HG03060 (cell line): ENCODE data around the gene KLHL42.

Experiments used
- ATAC-seq: cut with Tn5 transposase; IDR thresholded peaks from one replicate; pipeline ENCODE4 v1.9.1; 2021; ENCODE audit warnings: low read depth, moderate number of reproducible peaks; ENCODE audit not compliant: unreplicated experiment

KLHL42 gene

GRCh38 chr12:27780612-27781408, 777 bp downstream of the KLHL42 start:
- ATAC-seq, result peak; percentile 20

GRCh38 chr12:27781680-27782079, 1.6 kb downstream of the KLHL42 start:
- no peak for ATAC-seq

DNA sequence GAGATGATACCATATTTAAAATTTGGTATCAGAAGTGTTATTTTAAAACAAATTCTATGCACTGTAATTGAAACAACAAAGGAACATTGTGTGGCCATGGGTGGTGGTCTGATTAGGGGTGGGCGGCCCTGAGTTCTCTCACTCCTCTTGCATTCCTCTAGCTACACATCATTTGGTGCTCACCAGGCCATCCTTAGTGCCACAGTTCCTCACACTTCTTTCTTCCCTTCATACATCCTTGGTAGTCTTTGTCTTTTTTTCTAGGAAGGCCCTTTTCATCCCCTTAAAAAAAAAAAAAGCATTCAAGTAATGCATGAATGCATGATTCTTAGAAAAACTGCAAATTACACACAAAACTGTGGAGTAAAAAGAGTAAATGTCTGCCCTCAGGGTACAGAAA, 2.4 kb downstream of the KLHL42 start:
- no peak for ATAC-seq

DNA sequence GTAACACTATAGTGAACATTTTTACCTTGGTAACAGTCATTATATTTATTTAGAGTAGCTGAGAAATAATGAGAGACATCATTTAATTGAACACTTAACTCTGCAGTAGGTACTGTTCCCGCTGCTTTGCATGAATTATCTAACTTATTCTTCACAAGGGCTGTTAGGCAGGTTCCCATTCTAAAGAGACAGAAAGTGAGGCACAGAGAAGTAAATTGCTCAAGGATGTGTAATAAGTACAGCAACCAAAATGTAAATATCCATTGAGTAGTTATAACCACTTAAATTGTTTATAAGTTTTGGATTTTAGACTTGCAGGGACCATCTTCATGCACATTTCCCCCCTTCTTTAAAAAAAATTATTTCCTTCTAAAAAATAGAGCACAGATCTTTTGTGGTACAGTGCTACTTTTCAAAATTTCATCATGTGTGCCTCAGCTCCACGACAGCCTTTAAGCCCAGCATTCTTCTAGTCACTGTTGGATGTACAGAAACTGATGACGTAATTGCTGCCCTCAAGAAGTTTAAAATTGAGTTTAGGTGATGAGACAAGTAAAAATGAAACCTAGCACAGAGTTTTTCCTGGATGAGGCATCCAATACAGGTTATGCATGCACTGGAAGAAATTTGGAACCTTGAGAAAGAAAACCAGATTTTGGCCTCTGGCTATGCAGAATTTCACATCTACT, 6.0 kb downstream of the KLHL42 start:
- no peak for ATAC-seq

- no peak for ATAC-seq
These were observed 7.5 kb downstream of the KLHL42 start for GRCh38 chr12:27787559-27787958.

- no peak for ATAC-seq
These were observed 10.1 kb downstream of the KLHL42 start for GRCh38 chr12:27790179-27790578.

GRCh38 chr12:27794818-27795584, 15.0 kb downstream of the KLHL42 start:
- ATAC-seq, result no peak

DNA sequence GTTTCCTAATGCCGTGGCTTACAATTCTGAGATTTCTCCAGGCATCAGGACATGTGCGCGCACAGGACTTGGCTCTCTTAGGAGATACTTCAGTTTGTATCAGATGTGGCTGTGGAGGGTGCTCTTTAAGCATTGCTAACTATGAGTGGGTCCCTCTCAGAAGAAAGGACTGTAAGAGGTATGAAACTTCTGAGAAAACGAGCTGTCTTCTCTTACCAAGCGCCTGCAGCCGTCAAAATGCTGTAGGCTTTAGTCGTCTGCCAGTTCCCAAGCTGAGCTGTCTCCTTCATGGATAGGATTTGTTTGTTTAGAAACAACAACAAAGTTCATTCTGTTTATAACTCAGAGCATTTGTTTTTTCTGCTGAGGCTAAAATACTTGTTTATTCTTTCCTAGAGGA, 16.1 kb downstream of the KLHL42 start:
- ATAC-seq, result no peak

- ATAC-seq, result no peak
These were observed 17.4 kb downstream of the KLHL42 start for GRCh38 chr12:27797301-27798025.

DNA sequence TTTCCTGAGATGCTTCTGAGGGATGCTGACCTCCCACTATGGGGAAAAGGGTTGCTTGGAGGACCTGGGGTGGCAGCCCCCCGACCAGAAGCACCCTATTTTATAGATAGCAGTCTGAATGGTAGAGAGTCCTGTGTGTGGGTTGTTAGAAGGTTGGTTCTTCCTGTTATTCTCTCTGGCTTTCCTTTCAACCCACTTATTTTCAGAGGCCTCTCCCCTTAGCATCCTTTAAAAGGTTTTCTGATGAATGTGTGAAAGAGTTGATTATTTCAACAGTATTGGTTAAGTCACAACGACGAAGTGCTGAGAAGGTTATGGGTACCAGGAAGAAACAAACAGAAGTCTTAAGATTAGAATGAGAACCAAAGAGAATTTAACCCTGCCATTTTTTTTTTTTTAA, 20.8 kb downstream of the KLHL42 start:
- no peak for ATAC-seq

- ATAC-seq, result no peak
These were observed 21.6 kb downstream of the KLHL42 start for GRCh38 chr12:27801630-27802029.

GRCh38 chr12:27802511-27802910, 22.5 kb downstream of the KLHL42 start:
- ATAC-seq, result no peak

- ATAC-seq, result no peak
These were observed 22.9 kb downstream of the KLHL42 start for GRCh38 chr12:27802936-27803335.

- no peak for ATAC-seq
These were observed 25.2 kb downstream of the KLHL42 start for GRCh38 chr12:27805238-27805637.

DNA sequence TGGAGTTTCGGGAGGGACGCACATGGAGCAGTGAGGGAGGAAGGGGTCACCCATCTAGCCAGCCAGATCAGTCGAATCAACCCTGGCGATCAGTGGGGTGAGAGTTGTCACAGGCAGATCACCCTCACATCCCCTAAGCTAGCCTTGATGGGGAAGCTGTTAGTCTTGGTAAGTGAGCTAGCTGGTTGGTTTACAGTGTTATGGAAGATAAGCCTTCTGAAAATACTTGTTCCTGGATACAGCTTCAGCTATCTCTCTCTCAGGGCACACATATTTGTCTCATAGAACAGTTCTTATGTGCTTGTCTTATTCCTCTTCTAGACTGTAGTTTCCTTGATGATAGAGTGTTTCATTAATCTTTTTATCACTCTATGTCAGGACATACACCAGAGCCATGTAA, 26.2 kb downstream of the KLHL42 start:
- no peak for ATAC-seq

DNA sequence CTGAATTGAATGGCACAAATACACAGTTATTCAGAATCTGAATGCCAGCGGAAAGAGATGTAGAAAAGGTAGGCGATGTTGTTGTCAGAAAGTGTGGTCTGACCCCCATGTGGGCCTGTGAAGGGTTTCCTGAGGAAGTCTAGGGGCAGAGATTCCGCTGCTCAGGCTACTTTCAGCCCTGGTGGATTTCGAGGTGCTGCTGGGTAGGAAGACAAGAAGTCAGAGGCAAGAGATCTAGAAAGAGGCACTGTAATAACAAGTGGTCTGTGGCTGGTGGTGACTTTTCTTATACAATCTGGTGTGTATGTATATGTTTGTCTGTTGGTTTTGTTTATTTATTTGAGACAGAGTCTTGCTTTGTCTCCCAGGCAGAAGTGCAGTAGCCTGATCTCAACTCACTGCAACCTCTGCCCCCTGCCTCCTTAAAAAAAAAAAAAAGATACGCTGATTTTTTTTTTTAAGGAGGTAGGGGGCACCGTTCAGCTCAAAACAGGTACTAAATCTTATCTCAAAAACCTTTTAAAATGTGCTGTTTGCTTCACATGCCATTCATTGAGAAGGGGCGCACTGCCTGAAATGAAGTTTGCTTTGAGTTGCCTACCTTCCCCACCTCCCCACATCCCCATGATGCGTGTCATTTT, 27.1 kb downstream of the KLHL42 start:
- ATAC-seq, result no peak

- no peak for ATAC-seq
These were observed 28.8 kb downstream of the KLHL42 start for GRCh38 chr12:27808841-27809240.

DNA sequence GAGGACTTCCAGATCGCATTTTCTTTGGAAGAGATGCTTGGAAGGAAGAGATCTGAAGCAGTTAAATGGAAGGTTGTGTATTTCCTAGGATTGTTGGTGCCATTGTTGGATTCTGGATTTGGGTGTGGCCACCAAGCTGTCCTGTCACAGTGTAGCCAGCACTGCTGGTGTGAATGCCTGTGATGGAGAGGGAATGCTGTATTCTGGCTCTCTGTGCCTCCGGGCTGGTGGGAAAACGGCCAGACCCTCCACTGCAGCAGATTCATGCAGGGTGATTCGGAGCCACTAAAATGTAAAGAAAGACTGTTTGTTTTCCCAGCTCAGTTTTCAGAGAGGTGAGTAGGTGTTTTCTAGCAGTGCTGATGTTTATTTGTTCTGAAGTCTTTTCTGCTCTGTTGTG, 30.7 kb downstream of the KLHL42 start:
- ATAC-seq, result no peak

DNA sequence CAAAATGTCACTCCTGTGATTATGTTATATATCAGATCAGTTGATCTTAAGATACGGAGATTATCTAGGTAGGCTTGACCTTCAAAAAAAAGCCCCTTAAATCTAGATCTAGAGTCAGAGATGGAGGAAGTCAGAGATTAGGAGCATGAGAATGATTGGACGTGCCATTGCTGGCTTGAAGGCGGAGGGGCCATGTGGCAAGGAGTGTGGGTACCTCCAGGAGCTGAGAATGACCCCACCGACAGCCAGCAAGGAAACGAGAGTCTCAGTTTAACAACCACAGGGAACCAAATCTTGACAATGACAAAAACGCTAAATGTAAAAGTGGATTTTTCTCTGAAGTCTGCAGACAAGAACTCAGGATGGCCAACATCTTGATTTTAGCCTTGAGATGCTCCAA, 32.5 kb downstream of the KLHL42 start:
- no peak for ATAC-seq

- no peak for ATAC-seq
These were observed 34.4 kb downstream of the KLHL42 start for GRCh38 chr12:27814411-27814810.
